ENCODE measurements around the gene TGFBR2. TPM values are rescaled to one million over a fixed set of nuclear protein-coding genes. Genes with fewer than 3 reads are reported as not detected.

Gene TGFBR2
- total and polyA plus RNA-seq, 10 of the 15 experiments (the other 5 are each of a cell fraction or from before 2014, with no cell fraction given) = 0.02 to 0.98 (median 0.18) TPM; not detected in 1

GRCh38 chr3:30655187-30655812, 48.9 kb downstream of the TGFBR2 start (continued):
- TF ChIP-seq, protein P1, sequence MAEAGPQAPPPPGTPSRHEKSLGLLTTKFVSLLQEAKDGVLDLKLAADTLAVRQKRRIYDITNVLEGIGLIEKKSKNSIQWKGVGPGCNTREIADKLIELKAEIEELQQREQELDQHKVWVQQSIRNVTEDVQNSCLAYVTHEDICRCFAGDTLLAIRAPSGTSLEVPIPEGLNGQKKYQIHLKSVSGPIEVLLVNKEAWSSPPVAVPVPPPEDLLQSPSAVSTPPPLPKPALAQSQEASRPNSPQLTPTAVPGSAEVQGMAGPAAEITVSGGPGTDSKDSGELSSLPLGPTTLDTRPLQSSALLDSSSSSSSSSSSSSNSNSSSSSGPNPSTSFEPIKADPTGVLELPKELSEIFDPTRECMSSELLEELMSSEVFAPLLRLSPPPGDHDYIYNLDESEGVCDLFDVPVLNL (IDR thresholded peaks at IDR 0.05; ENCODE audit: low read depth, low read length) = no peak
- TF ChIP-seq DPF2 (IDR thresholded peaks at IDR 0.05) = 0 out of 2 replicates have a peak, but pooled peaks have one; percentile 52
- no peak for TF ChIP-seq CHD1 (IDR thresholded peaks at IDR 0.05; ENCODE audit: low read depth, low read length)
- no peak for TF ChIP-seq USF2 (IDR thresholded peaks at IDR 0.05; ENCODE audit: borderline replicate concordance, low read depth, low read length)
- TF ChIP-seq CBX5 (IDR thresholded peaks at IDR 0.05; ENCODE audit: low read depth) = no peak
- TF ChIP-seq BRCA1 (IDR thresholded peaks at IDR 0.05; ENCODE audit: low read depth, low read length) = no peak
- no peak for TF ChIP-seq CREB1 (IDR thresholded peaks at IDR 0.05; ENCODE audit: low read depth)
- TF ChIP-seq STAT3 (IDR thresholded peaks at IDR 0.05; ENCODE audit: low read depth, low read length) = no peak
- no peak for TF ChIP-seq YY1 (IDR thresholded peaks at IDR 0.05; ENCODE audit: low read depth, low read length)
- TF ChIP-seq NFXL1 (IDR thresholded peaks at IDR 0.05; ENCODE audit: borderline replicate concordance) = no peak
- TF ChIP-seq POLR2A (IDR thresholded peaks at IDR 0.05; ENCODE audit: low read depth, low read length) = no peak
- no peak for TF ChIP-seq SMC3 (IDR thresholded peaks at IDR 0.05; ENCODE audit: borderline replicate concordance, low read length)
- no peak for TF ChIP-seq NR2C2 (IDR thresholded peaks at IDR 0.05; ENCODE audit: borderline replicate concordance, control insufficient read depth, insufficient read length, low read depth)
- peak; percentile 23; the same call in 1 of the 2 replicates for TF ChIP-seq ZNF217 (IDR thresholded peaks at IDR 0.05)
- no peak for TF ChIP-seq MYB (IDR thresholded peaks at IDR 0.05; ENCODE audit: borderline replicate concordance, low read depth, low read length)
- peak; percentile 73 to 79 for TF ChIP-seq IKZF2 (IDR thresholded peaks at IDR 0.05)
- TF ChIP-seq LARP7 (IDR thresholded peaks at IDR 0.05) = no peak
- no peak for TF ChIP-seq NFYB (IDR thresholded peaks at IDR 0.05; ENCODE audit: insufficient read depth, low read depth, low read length)
- TF ChIP-seq ZBTB11 (CRISPR knock-in tag; IDR thresholded peaks at IDR 0.05) = no peak
- TF ChIP-seq, protein P2, sequence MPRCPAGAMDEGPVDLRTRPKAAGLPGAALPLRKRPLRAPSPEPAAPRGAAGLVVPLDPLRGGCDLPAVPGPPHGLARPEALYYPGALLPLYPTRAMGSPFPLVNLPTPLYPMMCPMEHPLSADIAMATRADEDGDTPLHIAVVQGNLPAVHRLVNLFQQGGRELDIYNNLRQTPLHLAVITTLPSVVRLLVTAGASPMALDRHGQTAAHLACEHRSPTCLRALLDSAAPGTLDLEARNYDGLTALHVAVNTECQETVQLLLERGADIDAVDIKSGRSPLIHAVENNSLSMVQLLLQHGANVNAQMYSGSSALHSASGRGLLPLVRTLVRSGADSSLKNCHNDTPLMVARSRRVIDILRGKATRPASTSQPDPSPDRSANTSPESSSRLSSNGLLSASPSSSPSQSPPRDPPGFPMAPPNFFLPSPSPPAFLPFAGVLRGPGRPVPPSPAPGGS (IDR thresholded peaks at IDR 0.05; ENCODE audit: borderline replicate concordance, insufficient read depth, low read depth, low read length, poor library complexity, severe bottlenecking) = no peak
- TF ChIP-seq FOXK2 (IDR thresholded peaks at IDR 0.05) = no peak
- TF ChIP-seq NFIC (IDR thresholded peaks at IDR 0.05; ENCODE audit: low read depth, low read length) = no peak
- TF ChIP-seq SUZ12 (IDR thresholded peaks at IDR 0.05; ENCODE audit: unreplicated experiment) = no peak
- no peak for TF ChIP-seq EGR1 (IDR thresholded peaks at IDR 0.05; ENCODE audit: borderline replicate concordance in 1 of 2, low read depth in 2 of 2, low read length in 2 of 2)
- TF ChIP-seq BHLHE40 (IDR thresholded peaks at IDR 0.05; ENCODE audit: borderline replicate concordance in 1 of 2, low read depth in 2 of 2, low read length in 1 of 2) = peak in 1 of 2 experiments; percentile 30; a peak in 1 of 4 replicates
- no peak for TF ChIP-seq TBL1XR1 (IDR thresholded peaks at IDR 0.05; ENCODE audit: low read depth, low read length)
